ENCODE measurements around the gene CELF4. TPM values are rescaled to one million over a fixed set of nuclear protein-coding genes. Genes with fewer than 3 reads are reported as not detected.

Gene CELF4
- total RNA-seq, 1 experiment from 2014 or later = not detected

GRCh38 chr18:37547196-37547827, 18.3 kb downstream of the CELF4 start:
- DNase-seq (ENCODE audit: low spot score) = no peak

GRCh38 chr18:37546651-37547050, 18.9 kb downstream of the CELF4 start:
- DNase-seq (ENCODE audit: low spot score) = no peak

- no peak for DNase-seq (ENCODE audit: low spot score)
These were observed 19.4 kb downstream of the CELF4 start for GRCh38 chr18:37546272-37546537.

- DNase-seq (ENCODE audit: low spot score) = no peak
These were observed 19.9 kb downstream of the CELF4 start for GRCh38 chr18:37545461-37546271.

- no peak for DNase-seq (ENCODE audit: low spot score)
These were observed 20.9 kb downstream of the CELF4 start for GRCh38 chr18:37544713-37545112.

- DNase-seq (ENCODE audit: low spot score) = no peak
These were observed 21.4 kb downstream of the CELF4 start for GRCh38 chr18:37544217-37544616.

GRCh38 chr18:37543321-37543720, 22.3 kb downstream of the CELF4 start:
- no peak for DNase-seq (ENCODE audit: low spot score)

- DNase-seq (ENCODE audit: low spot score) = no peak
These were observed 24.1 kb downstream of the CELF4 start for GRCh38 chr18:37541517-37541916.

GRCh38 chr18:37540424-37541138, 25.0 kb downstream of the CELF4 start:
- no peak for DNase-seq (ENCODE audit: low spot score)

GRCh38 chr18:37539236-37539635, 26.4 kb downstream of the CELF4 start:
- DNase-seq (ENCODE audit: low spot score) = no peak

- no peak for DNase-seq (ENCODE audit: low spot score)
These were observed 26.9 kb downstream of the CELF4 start for GRCh38 chr18:37538526-37539205.

- DNase-seq (ENCODE audit: low spot score) = peak; percentile 53
These were observed 27.6 kb downstream of the CELF4 start for GRCh38 chr18:37537868-37538525.

GRCh38 chr18:37536656-37537055, 28.9 kb downstream of the CELF4 start:
- DNase-seq (ENCODE audit: low spot score) = no peak

- DNase-seq (ENCODE audit: low spot score) = no peak
These were observed 29.6 kb downstream of the CELF4 start for GRCh38 chr18:37535968-37536367.

GRCh38 chr18:37534627-37535026, 31.0 kb downstream of the CELF4 start:
- no peak for DNase-seq (ENCODE audit: low spot score)

GRCh38 chr18:37533647-37534584, 31.7 kb downstream of the CELF4 start:
- DNase-seq (ENCODE audit: low spot score) = no peak

- no peak for DNase-seq (ENCODE audit: low spot score)
These were observed 32.7 kb downstream of the CELF4 start for GRCh38 chr18:37532917-37533316.

GRCh38 chr18:37529863-37530262, 35.7 kb downstream of the CELF4 start:
- DNase-seq (ENCODE audit: low spot score) = no peak

GRCh38 chr18:37529296-37529695, 36.3 kb downstream of the CELF4 start:
- DNase-seq (ENCODE audit: low spot score) = no peak

GRCh38 chr18:37527395-37527794, 38.2 kb downstream of the CELF4 start:
- DNase-seq (ENCODE audit: low spot score) = no peak

GRCh38 chr18:37525262-37525585, 40.4 kb downstream of the CELF4 start:
- DNase-seq (ENCODE audit: low spot score) = no peak

Measured in H4 (cell line).